Pancreas (tissue), 10 donors: ENCODE data around the gene CPOX. TPM values are rescaled to one million over a fixed set of nuclear protein-coding genes. Genes with fewer than 3 reads are reported as not detected.

Experiments
- ATAC-seq, 4 donors: fragments of 200-7000 bp; cut with Tn5 transposase; one replicate each; pipeline versions ENCODE4 v1.8.0 to v1.9.1; 2020; ENCODE audit warnings: mild to moderate bottlenecking in 4 of 4, moderate library complexity in 4 of 4
- DNase-seq, 6 donors: peaks; one replicate each; pipeline ENCODE4 v3.0.0-alpha.2; 2020
- FAIRE-seq: peaks from 2 replicates; lab custom pipeline; 2012; peaks lifted over from hg19 to GRCh38; lab: Jason Lieb, UNC
- H3K27ac ChIP-seq, 4 donors: fragments of 200-600 bp; sonication (generic); 1 replicate in 3 of 4; 2 replicates in 1 of 4; pipeline versions ENCODE4 v1.5.0 to v1.8.0; 2020
- H3K27me3 ChIP-seq, 4 donors: fragments of 200-600 bp; one replicate each; pipeline ENCODE4 v1.8.0; 2021
- H3K36me3 ChIP-seq, 3 donors: fragments of 200-600 bp; sonication (generic) in 1 of 3; one replicate each; pipeline versions ENCODE4 v1.5.0 to v1.8.0; 2020 to 2021
- H3K4me1 ChIP-seq, 3 donors: fragments of 200-600 bp; one replicate each; pipeline ENCODE4 v1.8.0; 2021
- H3K4me3 ChIP-seq, 4 donors: fragments of 200-600 bp; sonication (generic) in 2 of 4; one replicate each; pipeline versions ENCODE4 v1.5.0 to v1.8.0; 2020 to 2021
- H3K9me3 ChIP-seq, 4 donors: fragments of 200-600 bp; one replicate each; pipeline ENCODE4 v1.8.0; 2021
- CTCF ChIP-seq, 4 donors: fragments of 200-600 bp; sonication (generic) in 3 of 4; IDR thresholded peaks; one replicate each; pipeline versions ENCODE4 v1.5.0 to v1.8.0; 2021; ENCODE audit warnings: antibody characterized with exemption in 4 of 4
- WGBS, 2 donors: extraction: QIAGEN DNeasy Blood & Tissue Kit; methylation state at CpG; one replicate each; pipeline ENCODE4 v1.1.7; 2013; 5-methylcytosine and 5-hydroxymethylcytosine counted together
- intact Hi-C, 3 donors: fragments of 100-400 bp; cut with DNase I; formaldehyde crosslinking; loops; one replicate each; pipeline versions ENCODE4 v1.11.1 to v1.14.2; 2022
- polyA plus RNA-seq, 2 donors: library from polyadenylated mRNA; stranded (reverse); fragments of 200-250 nt; gene quantifications; one replicate each; pipeline ENCODE4 v1.2.3, GENCODE V29; 2013
- total RNA-seq, 6 donors: library from RNA; stranded (reverse); fragmentation: NEBNext Ultra II Directional in 4 of 6; extraction: Animal tissue kit (Norgen Biotek cat#: 25700) in 4 of 6; gene quantifications; one replicate each; pipeline versions ENCODE4 v1.2.1 to v1.2.4, GENCODE V29; 2021 to 2023
- donor health status: healthy with polysubstance abuse.
- donor health status: DM: no; HTN: no; CAD: no; lungs with moderate emphysema.
- donor health status: DM: no; HTN: no; CAD: no.
- donor health status: control.
- donor health status: control.
- donor health status: Bipolar disorder and iron deficiency.
- donor health status: DM: yes; HTN: yes; CAD: no.
- donor health status: DM: no; HTN: no; CAD: no.
- donor health status: DM: no; HTN: no; CAD: no.
- donor health status: DM: yes; HTN: yes; CAD: no.

Gene CPOX
- total and polyA plus RNA-seq, 8 donors: 4.1 to 9.8 (median 5.9) TPM

DNA sequence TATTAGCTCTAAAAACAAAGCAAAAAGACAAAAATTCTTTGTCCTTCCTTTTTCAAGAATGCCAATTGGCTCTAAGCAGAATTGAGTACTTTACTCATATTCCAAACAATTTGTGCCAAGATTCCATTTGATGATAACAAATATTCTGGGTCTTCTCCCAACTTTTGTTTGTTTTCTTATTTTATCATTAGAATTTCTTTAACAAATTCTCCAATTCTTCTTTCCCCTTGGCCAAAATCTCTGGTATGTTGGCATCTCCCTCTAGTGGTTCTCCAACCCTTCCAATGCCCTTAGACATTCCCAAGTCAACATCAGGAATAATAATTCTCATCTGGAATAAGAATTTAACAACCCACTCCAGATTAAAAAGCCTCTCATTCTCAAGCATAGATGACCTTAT is 5.3 kb downstream of the CPOX start:
- Histone ChIP-seq H3K4me1 (peaks cover 0 to 13% (median 5%) of the 10 kb centered on the region in 3 donors), H3K4me3 (no peak overlapping the region), H3K27me3 (no peaks in the 10 kb centered on the region), H3K36me3 (peaks cover 0 to 8% (median 0%) of the 10 kb centered on the region in 3 donors), H3K9me3 (no peaks in the 10 kb centered on the region), H3K27ac (no peak overlapping the region)
- no peak for FAIRE-seq
- DNase-seq: no peak
- no peak for ATAC-seq
- intact Hi-C loops: no loop called here
- TF ChIP-seq CTCF (IDR thresholded peaks at IDR 0.05): no peak

GRCh38 chr3:98587654-98588053 is 5.8 kb downstream of the CPOX start:
- no peak for FAIRE-seq
- TF ChIP-seq CTCF (IDR thresholded peaks at IDR 0.05): no peak
- no peaks in the 10 kb centered on the region for H3K27me3 ChIP-seq
- intact Hi-C loops: no loop called here
- peaks cover 0 to 8% (median 0%) of the 10 kb centered on the region in 3 donors for H3K36me3 ChIP-seq
- H3K4me3 ChIP-seq: no peak overlapping the region
- no peak for DNase-seq
- H3K4me1 ChIP-seq: peaks cover 0 to 13% (median 5%) of the 10 kb centered on the region in 3 donors
- WGBS, 2 donors: 69 to 70% methylated on average over 2 of the region's 2 CpGs
- H3K27ac ChIP-seq: no peak overlapping the region
- no peak for ATAC-seq
- H3K9me3 ChIP-seq: no peaks in the 10 kb centered on the region

GRCh38 chr3:98584547-98584946 is 8.9 kb downstream of the CPOX start:
- Histone ChIP-seq H3K4me1 (no peaks in the 10 kb centered on the region), H3K4me3 (no peak overlapping the region), H3K9me3 (no peaks in the 10 kb centered on the region), H3K27ac (no peak overlapping the region), H3K27me3 (no peaks in the 10 kb centered on the region), H3K36me3 (peaks cover 0 to 23% (median 0%) of the 10 kb centered on the region in 3 donors)
- TF ChIP-seq CTCF (IDR thresholded peaks at IDR 0.05): no peak
- ATAC-seq (no peak), FAIRE-seq (no peak), DNase-seq (no peak)
- intact Hi-C loops: no loop called here
- 89 to 91% methylated on average over 2 of the region's 2 CpGs for WGBS, 2 donors

DNA sequence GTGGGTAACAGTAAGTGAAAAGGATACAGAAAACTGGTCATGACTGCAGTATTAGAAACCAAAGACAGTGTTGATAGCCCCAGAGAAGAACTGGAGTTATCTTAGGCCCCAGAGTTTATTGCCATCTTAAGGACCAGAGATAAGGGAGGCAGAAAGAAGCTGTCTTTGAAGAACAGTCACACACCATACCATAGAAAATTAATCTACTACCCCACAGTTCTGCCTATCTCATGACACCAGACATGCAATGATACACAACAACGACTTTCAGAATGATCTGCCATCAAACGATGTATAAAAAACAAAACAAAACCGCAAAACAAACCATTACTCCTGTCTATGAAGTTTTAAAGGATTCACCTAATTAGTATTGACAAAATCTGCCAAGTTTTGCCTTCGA is 9.6 kb downstream of the CPOX start:
- FAIRE-seq: no peak
- 83 to 87% methylated on average over 4 of the region's 4 CpGs for WGBS, 2 donors
- ATAC-seq: no peak
- Histone ChIP-seq H3K9me3 (no peaks in the 10 kb centered on the region), H3K4me3 (no peak overlapping the region), H3K27ac (no peak overlapping the region), H3K4me1 (no peaks in the 10 kb centered on the region), H3K36me3 (peaks cover 0 to 26% (median 0%) of the 10 kb centered on the region in 3 donors), H3K27me3 (no peaks in the 10 kb centered on the region)
- no peak for TF ChIP-seq CTCF (IDR thresholded peaks at IDR 0.05)
- intact Hi-C loops: no loop called here
- DNase-seq: no peak

GRCh38 chr3:98582042-98582441 is 11.4 kb downstream of the CPOX start:
- TF ChIP-seq CTCF (IDR thresholded peaks at IDR 0.05): no peak
- no peaks in the 10 kb centered on the region for H3K9me3 ChIP-seq
- 93 to 98% methylated on average over 1 of the region's 1 CpG for WGBS, 2 donors
- no peak for ATAC-seq
- FAIRE-seq: no peak
- no peak overlapping the region for H3K4me3 ChIP-seq
- DNase-seq: no peak
- H3K4me1 ChIP-seq: no peaks in the 10 kb centered on the region
- peaks cover 0 to 26% (median 0%) of the 10 kb centered on the region in 3 donors for H3K36me3 ChIP-seq
- no peak overlapping the region for H3K27ac ChIP-seq
- no peaks in the 10 kb centered on the region for H3K27me3 ChIP-seq
- intact Hi-C loops: no loop called here
